M059J (cell line): ENCODE measurements around the gene ARCN1. TPM values are rescaled to one million over a fixed set of nuclear protein-coding genes. Genes with fewer than 3 reads are reported as not detected.

Experiments used
- DNase-seq: peaks from one replicate; pipeline ENCODE4 v3.0.0-alpha.2; 2012; ENCODE audit warnings: low read depth
- total RNA-seq: library from RNA; depleted of rRNA; stranded (reverse); fragments of >200 nt; shearing (Covaris generic); gene quantifications from 2 replicates; pipeline ENCODE4 v1.2.3, GENCODE V29; 2014; rRNA removed

The ARCN1 gene
- 246 and 304 TPM in 2 replicates for total RNA-seq

GRCh38 chr11:118572061-118572980, at the start of gene ARCN1:
TSS of gene ARCN1 (plus strand) at chr11:118572409. CDS start at chr11:118572548, 139 bp downstream.
- DNase-seq, result peak; percentile 71

DNA sequence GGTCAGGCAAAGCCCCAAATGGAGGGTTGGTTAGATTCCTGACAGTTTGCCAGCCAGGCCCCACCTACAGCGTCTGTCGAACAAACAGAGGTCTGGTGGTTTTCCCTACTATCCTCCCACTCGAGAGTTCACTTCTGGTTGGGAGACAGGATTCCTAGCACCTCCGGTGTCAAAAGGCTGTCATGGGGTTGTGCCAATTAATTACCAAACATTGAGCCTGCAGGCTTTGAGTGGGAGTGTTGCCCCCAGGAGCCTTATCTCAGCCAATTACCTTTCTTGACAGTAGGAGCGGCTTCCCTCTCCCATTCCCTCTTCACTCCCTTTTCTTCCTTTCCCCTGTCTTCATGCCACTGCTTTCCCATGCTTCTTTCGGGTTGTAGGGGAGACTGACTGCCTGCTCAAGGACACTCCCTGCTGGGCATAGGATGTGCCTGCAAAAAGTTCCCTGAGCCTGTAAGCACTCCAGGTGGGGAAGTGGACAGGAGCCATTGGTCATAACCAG, 49.6 kb upstream of the ARCN1 start:
- DNase-seq, result peak; percentile 47

GRCh38 chr11:118524356-118524755, 47.9 kb upstream of the ARCN1 start:
- no peak for DNase-seq

DNA sequence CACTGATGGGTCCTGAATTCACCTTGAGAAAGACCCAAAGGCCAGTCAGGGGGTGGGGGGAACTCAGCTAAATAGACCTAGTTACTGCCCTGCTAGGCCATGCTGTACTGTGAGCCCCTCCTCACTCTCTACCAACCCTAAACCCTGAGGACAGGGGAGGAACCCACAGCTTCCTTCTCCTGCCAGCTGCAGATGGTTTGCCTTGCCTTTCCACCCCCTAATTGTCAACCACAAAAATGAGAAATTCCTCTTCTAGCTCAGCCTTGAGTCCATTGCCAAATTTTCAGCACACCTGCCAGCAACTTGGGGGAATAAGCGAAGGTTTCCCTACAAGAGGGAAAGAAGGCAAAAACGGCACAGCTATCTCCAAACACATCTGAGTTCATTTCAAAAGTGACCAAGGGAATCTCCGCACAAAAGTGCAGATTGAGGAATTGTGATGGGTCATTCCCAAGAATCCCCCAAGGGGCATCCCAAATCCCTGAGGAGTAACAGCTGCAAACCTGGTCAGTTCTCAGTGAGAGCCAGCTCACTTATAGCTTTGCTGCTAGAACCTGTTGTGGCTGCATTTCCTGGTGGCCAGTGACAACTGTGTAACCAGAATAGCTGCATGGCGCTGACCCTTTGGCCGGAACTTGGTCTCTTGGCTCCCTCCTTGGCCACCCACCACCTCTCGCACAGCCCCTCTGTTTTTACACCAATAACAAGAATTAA, 47.3 kb upstream of the ARCN1 start:
- no peak for DNase-seq

DNA sequence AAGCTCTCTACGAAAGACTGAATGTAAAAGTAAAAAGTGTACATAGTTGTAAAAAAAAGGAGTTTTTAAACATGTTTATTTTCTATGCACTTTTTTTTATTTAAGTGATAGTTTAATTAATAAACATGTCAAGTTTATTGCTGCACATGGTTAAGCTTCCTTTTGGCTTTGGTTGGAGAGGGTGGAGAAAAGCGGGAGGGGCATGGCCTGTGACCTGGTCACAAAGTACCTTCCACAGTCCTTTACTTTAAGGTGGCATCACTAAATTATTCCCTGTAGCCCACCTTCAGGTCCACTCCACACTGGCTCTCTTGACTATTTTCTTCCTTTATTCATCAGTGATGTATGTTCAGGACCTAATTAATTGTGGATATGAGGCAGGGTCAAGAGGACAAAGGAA, 45.5 kb upstream of the ARCN1 start:
- DNase-seq, result no peak

GRCh38 chr11:118527109-118527508, 45.1 kb upstream of the ARCN1 start, which contains the start of gene TTC36:
TSS of gene TTC36 (plus strand) at chr11:118527474. CDS start at chr11:118527495, 21 bp downstream.
- no peak for DNase-seq

- DNase-seq, result no peak
Observed at GRCh38 chr11:118528511-118528910, 43.7 kb upstream of the ARCN1 start.

- DNase-seq, result no peak
Observed at GRCh38 chr11:118529584-118530175, 42.5 kb upstream of the ARCN1 start.

DNA sequence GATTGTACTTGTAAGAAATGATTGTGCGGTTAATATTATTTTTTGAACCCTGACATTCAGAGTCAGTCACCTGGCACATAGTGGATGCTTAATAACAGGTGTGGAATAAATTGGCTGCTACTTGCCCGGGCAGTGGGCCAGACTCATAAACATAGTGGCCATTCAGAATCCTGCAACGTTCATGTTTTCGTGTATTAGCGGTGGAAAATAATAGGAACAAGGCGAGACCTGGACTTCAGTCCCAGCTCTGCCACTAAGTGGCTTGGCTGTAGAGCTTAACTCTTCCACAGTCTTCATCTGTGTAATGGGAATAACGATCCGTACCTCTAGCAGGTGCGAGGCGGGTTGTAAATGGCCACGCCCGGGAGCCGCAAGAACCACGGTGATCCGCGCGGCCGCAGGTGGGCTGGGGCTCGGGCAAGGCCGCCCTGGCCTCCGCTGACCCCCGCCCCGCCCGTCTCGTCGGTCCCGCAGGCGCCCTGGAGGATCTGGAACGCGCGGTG, 42.0 kb upstream of the ARCN1 start:
- peak; percentile 33 for DNase-seq

- peak; percentile 41 for DNase-seq
Observed at GRCh38 chr11:118530683-118531596, 41.3 kb upstream of the ARCN1 start, which contains the start of gene TMEM25. TSS of gene TMEM25 (plus strand) at chr11:118531192. CDS start at chr11:118531802, 610 bp downstream.

DNA sequence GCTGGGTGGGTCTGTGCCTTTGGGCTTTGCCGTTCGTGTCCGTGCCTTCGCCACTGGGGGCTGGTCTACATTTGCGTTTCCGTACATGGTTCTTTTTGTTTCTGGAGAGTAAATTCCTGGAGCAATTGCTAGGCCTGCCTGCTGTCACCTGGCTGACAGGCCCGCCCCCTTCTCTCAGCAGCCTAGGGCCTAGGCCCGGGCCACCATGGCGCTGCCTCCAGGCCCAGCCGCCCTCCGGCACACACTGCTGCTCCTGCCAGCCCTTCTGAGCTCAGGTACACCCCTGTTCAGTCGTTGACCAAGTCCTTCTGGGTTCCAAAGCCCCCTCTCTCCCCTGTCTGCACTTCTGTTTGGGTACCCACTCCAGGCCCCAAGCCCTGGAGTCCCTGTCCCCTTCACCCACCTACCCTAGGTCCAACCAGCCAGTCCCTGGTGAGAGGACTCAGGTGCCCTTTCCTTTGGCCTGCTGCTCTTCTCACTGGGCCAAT, 40.6 kb upstream of the ARCN1 start:
- DNase-seq, result no peak

DNA sequence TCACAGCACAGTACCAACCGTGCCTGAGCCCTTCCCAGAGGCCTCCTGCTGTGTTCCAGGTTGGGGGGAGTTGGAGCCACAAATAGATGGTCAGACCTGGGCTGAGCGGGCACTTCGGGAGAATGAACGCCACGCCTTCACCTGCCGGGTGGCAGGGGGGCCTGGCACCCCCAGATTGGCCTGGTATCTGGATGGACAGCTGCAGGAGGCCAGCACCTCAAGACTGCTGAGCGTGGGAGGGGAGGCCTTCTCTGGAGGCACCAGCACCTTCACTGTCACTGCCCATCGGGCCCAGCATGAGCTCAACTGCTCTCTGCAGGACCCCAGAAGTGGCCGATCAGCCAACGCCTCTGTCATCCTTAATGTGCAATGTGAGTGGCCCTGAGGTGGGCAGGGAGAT, 40.1 kb upstream of the ARCN1 start:
- no peak for DNase-seq

DNA sequence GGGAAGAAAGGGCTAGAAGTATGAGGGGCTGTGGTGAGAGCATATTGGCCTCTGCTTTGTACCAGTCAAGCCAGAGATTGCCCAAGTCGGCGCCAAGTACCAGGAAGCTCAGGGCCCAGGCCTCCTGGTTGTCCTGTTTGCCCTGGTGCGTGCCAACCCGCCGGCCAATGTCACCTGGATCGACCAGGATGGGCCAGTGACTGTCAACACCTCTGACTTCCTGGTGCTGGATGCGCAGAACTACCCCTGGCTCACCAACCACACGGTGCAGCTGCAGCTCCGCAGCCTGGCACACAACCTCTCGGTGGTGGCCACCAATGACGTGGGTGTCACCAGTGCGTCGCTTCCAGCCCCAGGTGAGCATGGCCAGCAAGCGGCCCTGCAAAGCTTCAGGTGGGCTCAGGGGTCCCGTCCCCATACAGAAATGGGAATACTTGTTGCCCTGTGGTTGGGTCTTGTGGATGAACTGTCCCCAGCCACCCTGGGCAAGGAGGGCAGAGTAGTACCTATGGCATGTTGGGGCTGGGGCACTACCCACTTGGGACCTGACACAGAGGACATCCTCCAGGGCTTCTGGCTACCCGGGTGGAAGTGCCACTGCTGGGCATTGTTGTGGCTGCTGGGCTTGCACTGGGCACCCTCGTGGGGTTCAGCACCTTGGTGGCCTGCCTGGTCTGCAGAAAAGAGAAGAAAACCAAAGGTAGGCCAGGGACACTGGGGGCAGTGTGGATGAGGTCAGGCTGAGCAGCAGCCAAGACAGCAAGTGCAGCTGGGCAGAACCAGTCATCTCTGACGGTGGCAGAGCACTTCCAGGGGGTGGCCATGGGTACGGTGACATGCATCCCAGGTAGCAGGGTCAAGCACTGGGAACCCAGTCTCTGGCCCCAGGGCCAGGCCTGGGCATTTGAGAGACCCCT, 39.1 kb upstream of the ARCN1 start:
- no peak for DNase-seq

- no peak for DNase-seq
Observed at GRCh38 chr11:118533769-118534729, 38.2 kb upstream of the ARCN1 start.

DNA sequence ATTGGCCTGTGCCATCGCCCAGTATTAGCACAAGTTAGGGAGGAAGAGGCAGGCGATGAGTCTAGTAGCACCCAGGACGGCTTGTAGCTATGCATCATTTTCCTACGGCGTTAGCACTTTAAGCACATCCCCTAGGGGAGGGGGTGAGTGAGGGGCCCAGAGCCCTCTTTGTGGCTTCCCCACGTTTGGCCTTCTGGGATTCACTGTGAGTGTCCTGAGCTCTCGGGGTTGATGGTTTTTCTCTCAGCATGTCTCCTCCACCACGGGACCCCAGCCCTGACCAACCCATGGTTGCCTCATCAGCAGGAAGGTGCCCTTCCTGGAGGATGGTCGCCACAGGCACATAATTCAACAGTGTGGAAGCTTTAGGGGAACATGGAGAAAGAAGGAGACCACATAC, 36.9 kb upstream of the ARCN1 start:
- no peak for DNase-seq

DNA sequence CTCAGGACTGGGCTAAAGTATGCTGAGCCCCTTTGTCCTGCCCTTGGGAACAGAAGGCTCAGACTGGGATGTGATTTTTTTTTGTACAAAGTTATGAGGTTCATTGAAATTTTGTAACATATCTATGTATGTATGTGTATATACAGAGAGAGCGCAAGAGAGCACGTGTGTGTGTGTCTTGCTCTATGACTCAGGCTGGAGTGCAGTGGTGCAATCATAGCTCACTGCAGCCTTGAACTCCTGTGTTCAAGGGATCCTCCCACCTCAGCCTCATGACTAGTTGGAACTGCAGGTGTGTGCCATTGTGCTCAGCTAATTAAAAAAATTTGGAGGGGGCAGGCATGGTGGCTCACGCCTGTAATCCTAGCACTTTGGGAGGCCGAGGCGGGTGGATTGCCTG, 35.5 kb upstream of the ARCN1 start:
- DNase-seq, result no peak

DNA sequence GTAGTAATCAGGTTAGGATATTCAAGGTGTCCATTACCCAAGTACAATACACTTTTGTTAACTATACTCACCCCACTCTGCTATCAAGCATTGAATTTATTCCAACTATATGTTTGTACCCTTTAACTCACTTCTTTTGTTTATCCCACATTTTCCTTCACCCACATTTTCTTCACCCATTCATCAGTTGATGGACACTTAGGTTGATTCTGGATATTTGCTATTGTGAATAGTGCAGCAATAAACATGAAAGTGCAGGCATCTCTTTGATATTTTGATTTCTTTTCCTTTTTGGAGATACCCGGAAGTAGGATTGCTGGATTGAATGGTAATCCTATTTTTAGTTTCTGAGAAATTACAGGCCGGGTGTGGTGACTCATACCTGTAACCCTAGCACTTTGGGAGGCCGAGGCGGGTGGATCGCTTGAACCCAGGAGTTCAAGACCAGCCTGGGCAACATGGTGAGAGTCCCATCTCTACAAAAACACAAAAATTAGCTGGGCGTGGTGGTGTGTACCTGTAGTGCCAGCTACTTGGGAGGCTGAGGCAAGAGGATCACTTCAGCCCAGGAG, 34.7 kb upstream of the ARCN1 start:
- peak; percentile 40 for DNase-seq
